Measurements from ENCODE around the gene TAS2R3.

- TF ChIP-seq CTCF (IDR thresholded peaks at IDR 0.05) = no peak
- TF ChIP-seq POLR2AphosphoS5 (IDR thresholded peaks at IDR 0.05) = no peak
- no peak for TF ChIP-seq POLR2A (IDR thresholded peaks at IDR 0.05)
- no peak for TF ChIP-seq EP300 (IDR thresholded peaks at IDR 0.05)
Measured at GRCh38 chr7:141731476-141732149, 32.3 kb upstream of the TAS2R3 start.
